ENCODE measurements around the gene CRYZL1. TPM values are rescaled to one million over a fixed set of nuclear protein-coding genes. Genes with fewer than 3 reads are reported as not detected.
A peak's percentile ranks its signal among the peaks of the same experiment; 100 is the strongest.

Gene CRYZL1
- total RNA-seq, 6 experiments from 2014 or later, result 9.7 to 16.3 (median 13.2) TPM

GRCh38 chr21:33655588-33656221 lies 14.2 kb upstream of the CRYZL1 start:
- H3K4me1 ChIP-seq, result peaks cover 0 to 30% (median 10%) of the 10 kb centered on the region in 4 donors
- TF ChIP-seq CTCF (IDR thresholded peaks at IDR 0.05), result no peak
- no peak for TF ChIP-seq POLR2A (IDR thresholded peaks at IDR 0.05)
- H3K4me3 ChIP-seq, result no peak overlapping the region
- DNase-seq (no peak), ATAC-seq (peak in 1 of 4 donors; percentile 10)
- H3K9me3 ChIP-seq, result no peaks in the 10 kb centered on the region
- H3K36me3 ChIP-seq, result no peaks in the 10 kb centered on the region
- H3K27me3 ChIP-seq, result no peaks in the 10 kb centered on the region
- 72% methylated on average over 8 of the region's 8 CpGs for WGBS (ENCODE audit: insufficient coverage, low coverage, low lambda C conversion rate, missing lambda C conversion rate)
- H3K27ac ChIP-seq, result no peak overlapping the region
- intact Hi-C loops (cut with DNase I), result loop anchor here in 1 of 2 donors (10.0 kb wide), 1 partner anchor 239 kb away; no protein-coding TSS in a partner anchor

DNA sequence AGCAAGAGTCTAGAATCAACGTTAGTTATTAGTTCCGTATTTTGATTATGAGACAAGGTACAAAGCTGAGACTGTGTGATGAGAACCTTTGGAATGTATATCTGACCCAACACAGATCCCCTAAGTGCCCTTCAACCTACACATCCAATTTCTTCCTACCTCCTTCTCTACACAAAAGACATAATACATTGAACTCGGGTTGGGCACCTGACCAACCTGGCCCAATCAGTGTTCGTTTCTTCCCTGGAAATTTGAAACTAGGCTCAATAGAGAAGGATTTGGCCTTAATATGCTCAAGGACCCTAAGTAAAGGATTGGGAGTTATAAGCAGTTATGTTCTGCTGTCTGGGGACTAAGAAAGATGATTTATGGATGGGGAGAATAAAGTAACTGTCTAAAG lies 12.9 kb upstream of the CRYZL1 start:
- H3K9me3 ChIP-seq, result no peaks in the 10 kb centered on the region
- H3K27me3 ChIP-seq, result no peaks in the 10 kb centered on the region
- H3K36me3 ChIP-seq, result no peaks in the 10 kb centered on the region
- TF ChIP-seq POLR2A (IDR thresholded peaks at IDR 0.05), result no peak
- no peak for TF ChIP-seq CTCF (IDR thresholded peaks at IDR 0.05)
- H3K4me3 ChIP-seq, result no peak overlapping the region
- ATAC-seq, result no peak
- intact Hi-C loops (cut with DNase I), result loop anchor here in 1 of 2 donors (10.0 kb wide), 1 partner anchor 240 kb away; no protein-coding TSS in a partner anchor
- no peak overlapping the region for H3K27ac ChIP-seq
- WGBS (ENCODE audit: insufficient coverage, low coverage, low lambda C conversion rate, missing lambda C conversion rate), result 80% methylated on average over 4 of the region's 4 CpGs
- H3K4me1 ChIP-seq, result peaks cover 0 to 42% (median 15%) of the 10 kb centered on the region in 4 donors
- DNase-seq, result no peak

- WGBS (ENCODE audit: insufficient coverage, low coverage, low lambda C conversion rate, missing lambda C conversion rate), result 74% methylated on average over 5 of the region's 8 CpGs
- ATAC-seq (no peak), DNase-seq (no peak)
- intact Hi-C loops (cut with DNase I), result loop anchor here in 1 of 2 donors (10.0 kb wide), 1 partner anchor 243 kb away; no protein-coding TSS in a partner anchor
- TF ChIP-seq CTCF (IDR thresholded peaks at IDR 0.05) (no peak), POLR2A (IDR thresholded peaks at IDR 0.05) (no peak)
- no peaks in the 10 kb centered on the region for H3K9me3 ChIP-seq
- H3K4me1 ChIP-seq, result peaks cover 0 to 29% (median 13%) of the 10 kb centered on the region in 4 donors
- H3K4me3 ChIP-seq, result no peak overlapping the region
- H3K27ac ChIP-seq, result no peak overlapping the region
- no peaks in the 10 kb centered on the region for H3K36me3 ChIP-seq
- no peaks in the 10 kb centered on the region for H3K27me3 ChIP-seq
Measured at GRCh38 chr21:33651965-33652680, 10.6 kb upstream of the CRYZL1 start.

- no peak overlapping the region for H3K4me3 ChIP-seq
- H3K27ac ChIP-seq, result no peak overlapping the region
- TF ChIP-seq CTCF (IDR thresholded peaks at IDR 0.05) (no peak), POLR2A (IDR thresholded peaks at IDR 0.05) (no peak)
- WGBS (ENCODE audit: insufficient coverage, low coverage, low lambda C conversion rate, missing lambda C conversion rate), result 72% methylated on average over 7 of the region's 7 CpGs
- ATAC-seq, result no peak
- H3K36me3 ChIP-seq, result no peaks in the 10 kb centered on the region
- H3K4me1 ChIP-seq, result peaks cover 0 to 35% (median 12%) of the 10 kb centered on the region in 4 donors
- H3K27me3 ChIP-seq, result no peaks in the 10 kb centered on the region
- H3K9me3 ChIP-seq, result no peaks in the 10 kb centered on the region
- intact Hi-C loops (cut with DNase I), result loop anchor here in 1 of 2 donors (10.0 kb wide), 1 partner anchor 244 kb away; no protein-coding TSS in a partner anchor
- no peak for DNase-seq
Measured at GRCh38 chr21:33650929-33651509, 9.5 kb upstream of the CRYZL1 start.
